BJ (cell line): ENCODE measurements around the gene GLI1. TPM values are rescaled to one million over a fixed set of nuclear protein-coding genes. Genes with fewer than 3 reads are reported as not detected.

Source experiments
- CTCF ChIA-PET: fragments of 350-600 bp; formaldehyde crosslinking; extraction: SDS; loops from one replicate; lab custom pipeline; 2021; ENCODE audit warnings: antibody characterized with exemption, inconsistent platforms; lab: Yijun Ruan, JAX
- POLR2A ChIA-PET: fragments of 300-600 bp; sonication (Branson Sonifier 250); formaldehyde crosslinking; extraction: SDS; loops from one replicate; lab custom pipeline; 2021; ENCODE audit warnings: antibody characterized with exemption; lab: Charles Lee
- DNase-seq: peaks from one replicate; pipeline ENCODE4 v3.0.0-alpha.2; 2011; ENCODE audit warnings: low read depth
- H3K27me3 ChIP-seq: 2 replicates; pipeline ENCODE4 v1.6.0; 2011; ENCODE audit warnings: low read length; ENCODE audit not compliant: control insufficient read depth, insufficient read depth
- H3K36me3 ChIP-seq: 2 replicates; pipeline ENCODE4 v1.5.1; 2011; ENCODE audit warnings: low read length; ENCODE audit not compliant: control insufficient read depth, insufficient read depth
- H3K4me3 ChIP-seq: 2 replicates; pipeline ENCODE4 v1.5.1; 2011; ENCODE audit warnings: low read depth, mild to moderate bottlenecking, control low read depth, low read length
- polyA plus RNA-seq: library from polyadenylated mRNA; depleted of rRNA; stranded (reverse); fragments of >200 nt; gene quantifications from 2 replicates; pipeline ENCODE4 v1.2.3, GENCODE V29; 2011
- TF ChIP-seq, protein P1 (sequence below): IDR thresholded peaks from 2 replicates; pipeline ENCODE4 v1.5.1; 2011; ENCODE audit warnings: low read depth, mild to moderate bottlenecking, control low read depth, inconsistent platforms, low read length, moderate library complexity; ENCODE audit not compliant: insufficient read depth

GLI1 gene
- polyA plus RNA-seq, 1 experiment: 9.0 TPM

DNA sequence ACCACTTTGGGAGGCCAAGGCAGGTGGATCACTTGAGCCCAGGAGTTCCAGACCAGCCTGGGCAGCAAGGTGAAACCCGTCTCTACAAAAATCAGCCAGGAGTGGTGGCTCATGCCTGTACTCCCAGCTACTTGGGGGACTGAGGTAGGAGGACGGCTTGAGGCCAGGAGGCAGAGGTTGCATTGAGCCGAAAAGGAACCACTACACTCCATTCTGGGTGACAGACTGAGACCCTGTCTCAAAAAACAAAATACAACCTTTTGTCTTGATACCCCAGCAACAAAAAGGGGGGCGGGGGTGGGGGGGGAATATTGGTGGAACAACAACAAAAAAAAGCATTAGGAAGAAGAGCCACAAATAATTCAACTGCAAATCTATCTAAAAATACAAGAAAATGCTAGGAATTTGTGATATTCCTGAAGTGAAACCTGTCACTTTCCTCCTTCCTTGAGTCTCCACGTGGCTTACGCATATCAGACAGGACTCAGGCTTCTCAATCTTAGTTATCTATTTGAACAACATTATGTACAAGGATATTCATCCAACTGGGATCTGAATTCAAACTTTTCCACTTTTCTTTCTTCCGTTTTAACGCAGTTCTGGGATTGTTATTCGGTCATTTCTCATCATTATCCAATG is 30.0 kb upstream of the GLI1 start:
- no peaks in the 10 kb centered on the region; the same call in 1 of the 2 replicates for H3K36me3 ChIP-seq
- peak overlapping the region; percentile 55 for H3K4me3 ChIP-seq
- CTCF ChIA-PET: interaction anchor here (1.0 to 2.1 kb wide), 2 partner anchors 23 to 29 kb away, joined by 3 to 19 read pairs; no protein-coding TSS in a partner anchor
- TF ChIP-seq, protein P1, sequence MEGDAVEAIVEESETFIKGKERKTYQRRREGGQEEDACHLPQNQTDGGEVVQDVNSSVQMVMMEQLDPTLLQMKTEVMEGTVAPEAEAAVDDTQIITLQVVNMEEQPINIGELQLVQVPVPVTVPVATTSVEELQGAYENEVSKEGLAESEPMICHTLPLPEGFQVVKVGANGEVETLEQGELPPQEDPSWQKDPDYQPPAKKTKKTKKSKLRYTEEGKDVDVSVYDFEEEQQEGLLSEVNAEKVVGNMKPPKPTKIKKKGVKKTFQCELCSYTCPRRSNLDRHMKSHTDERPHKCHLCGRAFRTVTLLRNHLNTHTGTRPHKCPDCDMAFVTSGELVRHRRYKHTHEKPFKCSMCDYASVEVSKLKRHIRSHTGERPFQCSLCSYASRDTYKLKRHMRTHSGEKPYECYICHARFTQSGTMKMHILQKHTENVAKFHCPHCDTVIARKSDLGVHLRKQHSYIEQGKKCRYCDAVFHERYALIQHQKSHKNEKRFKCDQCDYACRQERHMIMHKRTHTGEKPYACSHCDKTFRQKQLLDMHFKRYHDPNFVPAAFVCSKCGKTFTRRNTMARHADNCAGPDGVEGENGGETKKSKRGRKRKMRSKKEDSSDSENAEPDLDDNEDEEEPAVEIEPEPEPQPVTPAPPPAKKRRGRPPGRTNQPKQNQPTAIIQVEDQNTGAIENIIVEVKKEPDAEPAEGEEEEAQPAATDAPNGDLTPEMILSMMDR: no peak
- POLR2A ChIA-PET: interaction anchor here (0.6 to 0.8 kb wide), 3 partner anchors 10 to 142 kb away, joined by 3 to 10 read pairs (median 3); no protein-coding TSS in a partner anchor
- DNase-seq: no peak
- no peaks in the 10 kb centered on the region; the same call in 1 of the 2 replicates for H3K27me3 ChIP-seq

DNA sequence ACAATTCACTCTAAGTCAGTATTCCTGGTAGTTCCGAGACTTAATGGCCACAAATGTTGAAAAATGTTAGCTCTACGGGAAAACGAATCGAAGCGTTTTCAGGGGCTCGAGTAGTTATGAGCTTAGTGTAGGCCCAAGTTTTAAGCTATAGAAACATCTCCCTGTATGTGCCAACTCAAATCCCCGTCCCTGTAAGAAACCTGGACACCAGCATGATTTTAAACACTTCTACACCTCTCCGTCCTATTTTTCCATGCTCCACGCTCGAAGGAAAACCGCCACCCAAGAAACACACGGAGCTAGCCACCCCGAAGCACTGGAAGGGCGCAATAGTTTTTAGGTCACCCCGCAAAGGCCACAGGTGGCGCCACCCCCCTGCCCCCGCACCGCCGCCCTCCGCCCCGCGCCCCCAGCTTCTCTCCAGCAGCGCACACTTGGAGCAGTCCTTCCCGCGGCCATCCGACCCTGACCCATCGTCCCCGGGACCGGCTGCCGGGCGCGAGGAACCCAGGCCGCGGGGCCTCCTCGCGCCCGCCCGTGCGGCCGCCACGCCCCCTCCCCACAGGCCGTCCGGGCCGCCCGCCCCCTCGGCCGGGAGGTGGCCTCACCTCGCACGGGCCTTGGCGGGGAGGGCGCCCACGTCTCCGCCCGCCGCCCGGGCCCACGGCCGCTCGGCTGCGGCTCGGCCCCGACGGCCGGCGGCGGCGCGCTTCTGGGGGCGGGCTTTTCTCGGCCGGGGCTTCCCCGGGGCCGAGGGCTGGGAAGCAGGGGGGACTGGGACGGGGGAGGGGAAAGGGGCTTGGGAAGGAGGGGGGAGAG is 29.3 kb upstream of the GLI1 start:
- POLR2A ChIA-PET: interaction anchor here (0.6 to 0.8 kb wide), 4 partner anchors 11 to 142 kb away, joined by 3 to 10 read pairs (median 3); no protein-coding TSS in a partner anchor

DNA sequence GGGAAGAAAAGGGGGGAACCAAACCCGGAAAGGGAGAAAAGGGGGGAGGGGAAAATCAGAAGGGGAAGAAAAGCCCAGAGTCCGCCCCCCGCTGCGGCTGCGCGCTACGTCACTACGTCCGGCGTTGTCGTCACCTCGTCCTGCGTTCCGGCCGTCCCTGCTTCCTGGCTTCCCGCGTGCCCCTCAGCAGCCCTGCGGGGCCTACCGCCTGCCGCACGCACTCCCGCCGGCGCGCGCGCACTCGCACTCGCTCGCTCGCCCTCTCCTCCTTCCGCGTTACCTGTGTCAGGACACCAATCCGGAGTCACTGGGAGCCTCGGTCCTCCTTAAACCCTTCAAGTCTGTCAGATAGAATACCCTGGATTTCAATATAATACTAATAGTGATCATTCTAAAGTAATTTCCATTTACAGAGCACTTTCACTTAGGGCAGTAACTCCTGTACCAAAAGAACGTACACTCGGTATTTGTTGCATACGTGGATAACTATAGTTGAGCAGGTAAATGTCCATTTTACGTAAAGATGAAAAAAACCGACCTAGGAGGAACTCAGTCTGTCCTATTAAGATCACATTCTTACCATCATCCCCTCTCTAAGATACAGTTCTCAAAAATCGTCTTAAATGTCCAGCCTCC is 28.5 kb upstream of the GLI1 start, which contains the start of gene R3HDM2:
TSS of gene R3HDM2 (minus strand) at position 113 of the 636 bp plus-strand sequence. CDS start 120,615 bp downstream, outside the sequence.
- ChIA-PET POLR2A (no interaction called here), CTCF (interaction anchor here (0.9 kb wide), 1 partner anchor 15 kb away, joined by 3 read pairs; no protein-coding TSS in a partner anchor)
- H3K36me3 ChIP-seq: no peaks in the 10 kb centered on the region
- no peaks in the 10 kb centered on the region; the same call in 1 of the 2 replicates for H3K27me3 ChIP-seq
- TF ChIP-seq, protein P1: no peak
- DNase-seq: no peak
- peak within 1 kb of the TSS; percentile 55 for H3K4me3 ChIP-seq

More for the DNA sequence above, 29.3 kb upstream of the GLI1 start:
- DNase-seq: no peak
- Histone ChIP-seq H3K4me3 (peak overlapping the region; percentile 55), H3K27me3 (no peaks in the 10 kb centered on the region; the same call in 1 of the 2 replicates), H3K36me3 (no peaks in the 10 kb centered on the region; the same call in 1 of the 2 replicates)
- CTCF ChIA-PET: interaction anchor here (0.9 to 2.1 kb wide), 3 partner anchors 15 to 28 kb away, joined by 3 to 19 read pairs (median 3); no protein-coding TSS in a partner anchor
- TF ChIP-seq, protein P1: no peak

DNA sequence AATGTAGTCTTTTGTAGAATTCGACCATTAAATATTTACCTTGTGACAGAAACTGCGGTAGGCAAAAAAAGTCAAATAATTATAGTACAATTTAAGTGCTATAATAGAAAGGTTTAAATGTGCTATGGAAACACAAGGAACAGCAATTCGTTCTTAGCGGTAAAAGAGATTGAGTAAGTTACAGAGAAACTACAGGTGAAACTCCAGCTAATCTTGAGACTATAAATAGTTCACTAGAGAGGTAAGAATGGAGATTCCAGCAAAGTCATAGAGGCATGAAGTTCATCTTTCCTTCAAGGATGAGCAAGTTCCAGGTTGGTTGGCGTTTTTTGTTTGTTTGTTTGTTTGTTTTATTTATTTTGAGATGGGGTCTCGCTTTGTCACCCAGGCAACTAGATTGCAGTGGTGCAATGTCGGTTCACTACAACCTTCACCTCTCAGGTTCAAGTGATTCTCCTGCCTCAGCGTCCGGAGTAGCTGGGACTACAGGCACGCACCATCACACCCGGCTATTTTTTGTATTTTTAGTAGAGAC is 27.9 kb upstream of the GLI1 start:
- TF ChIP-seq, protein P1: no peak
- POLR2A ChIA-PET: no interaction called here
- DNase-seq: no peak
- H3K36me3 ChIP-seq: no peaks in the 10 kb centered on the region
- H3K4me3 ChIP-seq: no peak overlapping the region
- no peaks in the 10 kb centered on the region; the same call in 1 of the 2 replicates for H3K27me3 ChIP-seq
- CTCF ChIA-PET: interaction anchor here (1.5 to 1.6 kb wide), 2 partner anchors 10 to 21 kb away, joined by 3 to 6 read pairs; no protein-coding TSS in a partner anchor
